Measurements from ENCODE around the gene ATP11A.

DNA sequence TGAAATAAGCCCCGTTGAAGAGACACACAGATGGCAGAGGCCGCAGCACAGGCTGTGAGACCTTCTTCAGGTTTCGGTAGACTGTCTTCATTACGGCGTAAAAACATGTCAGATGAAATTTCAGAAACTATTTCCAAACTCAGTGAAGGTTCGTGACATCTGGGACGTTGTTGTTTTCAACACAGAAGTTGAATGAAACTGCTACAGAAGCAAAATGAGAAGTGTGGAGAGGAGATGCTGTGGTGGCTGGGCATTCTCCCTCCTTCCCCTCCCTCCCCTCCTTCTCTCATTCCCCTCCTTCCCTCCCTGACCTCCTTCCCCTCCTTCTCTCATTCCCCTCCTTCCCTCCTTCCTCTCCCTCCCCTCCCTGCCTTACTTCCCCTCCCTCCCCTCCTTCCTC, 113.6 kb downstream of the ATP11A start:
- TF ChIP-seq, protein P1, sequence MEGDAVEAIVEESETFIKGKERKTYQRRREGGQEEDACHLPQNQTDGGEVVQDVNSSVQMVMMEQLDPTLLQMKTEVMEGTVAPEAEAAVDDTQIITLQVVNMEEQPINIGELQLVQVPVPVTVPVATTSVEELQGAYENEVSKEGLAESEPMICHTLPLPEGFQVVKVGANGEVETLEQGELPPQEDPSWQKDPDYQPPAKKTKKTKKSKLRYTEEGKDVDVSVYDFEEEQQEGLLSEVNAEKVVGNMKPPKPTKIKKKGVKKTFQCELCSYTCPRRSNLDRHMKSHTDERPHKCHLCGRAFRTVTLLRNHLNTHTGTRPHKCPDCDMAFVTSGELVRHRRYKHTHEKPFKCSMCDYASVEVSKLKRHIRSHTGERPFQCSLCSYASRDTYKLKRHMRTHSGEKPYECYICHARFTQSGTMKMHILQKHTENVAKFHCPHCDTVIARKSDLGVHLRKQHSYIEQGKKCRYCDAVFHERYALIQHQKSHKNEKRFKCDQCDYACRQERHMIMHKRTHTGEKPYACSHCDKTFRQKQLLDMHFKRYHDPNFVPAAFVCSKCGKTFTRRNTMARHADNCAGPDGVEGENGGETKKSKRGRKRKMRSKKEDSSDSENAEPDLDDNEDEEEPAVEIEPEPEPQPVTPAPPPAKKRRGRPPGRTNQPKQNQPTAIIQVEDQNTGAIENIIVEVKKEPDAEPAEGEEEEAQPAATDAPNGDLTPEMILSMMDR (IDR thresholded peaks at IDR 0.05), result no peak
- TF ChIP-seq EP300 (IDR thresholded peaks at IDR 0.05) (no peak), POLR2A (IDR thresholded peaks at IDR 0.05) (no peak)

All from sigmoid colon (tissue), 4 donors.